Right cardiac atrium (tissue), 5 donors: ENCODE data around the gene VSTM2B. TPM values are rescaled to one million over a fixed set of nuclear protein-coding genes. Genes with fewer than 3 reads are reported as not detected.

Source experiments
- ATAC-seq, 2 donors: fragments of 200-7000 bp; cut with Tn5 transposase; one replicate each; pipeline versions ENCODE4 v1.8.0 to v1.9.1; 2020; ENCODE audit warnings: moderate library complexity in 2 of 2, mild to moderate bottlenecking in 1 of 2
- DNase-seq, 3 donors: peaks; one replicate each; pipeline ENCODE4 v3.0.0-alpha.2; 2020
- H3K27ac ChIP-seq: one replicate; pipeline ENCODE4 v1.5.1; 2013; ENCODE audit warnings: mild to moderate bottlenecking, low read length, control low read depth, moderate library complexity
- H3K27me3 ChIP-seq: one replicate; pipeline ENCODE4 v1.6.1; 2013; ENCODE audit not compliant: control insufficient read depth, insufficient read depth
- H3K4me1 ChIP-seq: one replicate; pipeline ENCODE4 v1.6.1; 2013; ENCODE audit warnings: low read length; ENCODE audit not compliant: control insufficient read depth, insufficient read depth
- H3K4me3 ChIP-seq: one replicate; pipeline ENCODE4 v1.5.1; 2013; ENCODE audit warnings: low read length, control low read depth
- H3K9me3 ChIP-seq: one replicate; pipeline ENCODE4 v1.6.1; 2013; ENCODE audit warnings: low read length; ENCODE audit not compliant: control insufficient read depth
- WGBS: extraction: QIAGEN DNeasy Blood & Tissue Kit; methylation state at CpG from one replicate; pipeline ENCODE4 v1.1.7; 2013; 5-methylcytosine and 5-hydroxymethylcytosine counted together
- intact Hi-C, 4 donors: fragments of 100-400 bp; cut with DNase I; formaldehyde crosslinking; loops; one replicate each; pipeline versions ENCODE4 v1.11.0 to v1.14.0; 2022 to 2023
- polyA plus RNA-seq: library from polyadenylated mRNA; stranded (reverse); fragments of 200-250 nt; gene quantifications from one replicate; pipeline ENCODE4 v1.2.3, GENCODE V29; 2013
- total RNA-seq, 4 donors: library from RNA; stranded (reverse); fragmentation: NEBNext Ultra II Directional; extraction: Animal tissue kit (Norgen Biotek cat#: 25700); gene quantifications; one replicate each; pipeline ENCODE4 v1.2.1, GENCODE V29; 2021
- donor health status: healthy with polysubstance abuse.
- donor health status: DM: no; HTN: yes; CAD: no.
- donor health status: DM: no; HTN: no; CAD: no.
- donor health status: DM: no; HTN: yes; CAD: no; lungs with severe emphysema.
- donor health status: DM: yes; HTN: yes; CAD: no.

Gene VSTM2B
- total and polyA plus RNA-seq, 5 donors: not detected

- Histone ChIP-seq H3K9me3 (no peaks in the 10 kb centered on the region), H3K4me3 (peak overlapping the region; percentile 85), H3K27ac (peak overlapping the region; percentile 80), H3K27me3 (no peaks in the 10 kb centered on the region), H3K4me1 (no peaks in the 10 kb centered on the region)
- ATAC-seq (peak in 1 of 2 donors; percentile 53), DNase-seq (peak in 1 of 3 donors; percentile 36)
- intact Hi-C loops: no loop called here
- 2% methylated on average over 12 of the region's 12 CpGs for WGBS
Observed at GRCh38 chr19:29606420-29606747, 80.6 kb downstream of the VSTM2B start.

- Histone ChIP-seq H3K4me3 (no peak overlapping the region), H3K9me3 (no peaks in the 10 kb centered on the region), H3K4me1 (no peaks in the 10 kb centered on the region), H3K27ac (no peak overlapping the region), H3K27me3 (no peaks in the 10 kb centered on the region)
- intact Hi-C loops: loop anchor here (1.0 to 10.0 kb wide), 8 partner anchors 53 to 113 kb away; partner anchors contain the start of genes C19orf12 (in 1 of the 4) and PLEKHF1 (in 1 of the 4)
- WGBS: 93% methylated on average over 11 of the region's 11 CpGs
- ATAC-seq (no peak), DNase-seq (no peak)
Observed at GRCh38 chr19:29609636-29610035, 83.8 kb downstream of the VSTM2B start.

- ATAC-seq (no peak), DNase-seq (peak in 1 of 3 donors; percentile 63)
- H3K4me1 ChIP-seq: no peaks in the 10 kb centered on the region
- no peaks in the 10 kb centered on the region for H3K27me3 ChIP-seq
- H3K9me3 ChIP-seq: no peaks in the 10 kb centered on the region
- no peak overlapping the region for H3K4me3 ChIP-seq
- 81% methylated on average over 22 of the region's 22 CpGs for WGBS
- intact Hi-C loops: loop anchor here (1.0 to 10.0 kb wide), 8 partner anchors 52 to 112 kb away; partner anchors contain the start of genes C19orf12 (in 1 of the 4) and PLEKHF1 (in 1 of the 4)
- H3K27ac ChIP-seq: no peak overlapping the region
Observed at GRCh38 chr19:29610213-29610573, 84.4 kb downstream of the VSTM2B start.

GRCh38 chr19:29610574-29611271 lies 84.9 kb downstream of the VSTM2B start:
- Histone ChIP-seq H3K9me3 (no peaks in the 10 kb centered on the region), H3K4me3 (no peak overlapping the region), H3K27me3 (no peaks in the 10 kb centered on the region), H3K4me1 (no peaks in the 10 kb centered on the region), H3K27ac (no peak overlapping the region)
- 37% methylated on average over 19 of the region's 19 CpGs for WGBS
- ATAC-seq (peak; percentile 78 to 84), DNase-seq (peak; percentile 78 to 94 (median 89))
- intact Hi-C loops: loop anchor here (1.0 to 10.0 kb wide), 8 partner anchors 52 to 112 kb away; partner anchors contain the start of genes C19orf12 (in 1 of the 4) and PLEKHF1 (in 1 of the 4)

- no peaks in the 10 kb centered on the region for H3K9me3 ChIP-seq
- H3K4me3 ChIP-seq: no peak overlapping the region
- H3K4me1 ChIP-seq: no peaks in the 10 kb centered on the region
- intact Hi-C loops: loop anchor here (5.0 to 10.0 kb wide), 6 partner anchors 50 to 110 kb away; partner anchors contain the start of genes C19orf12 (in 1 of the 4) and PLEKHF1 (in 1 of the 4)
- DNase-seq (no peak), ATAC-seq (no peak)
- 95% methylated on average over 9 of the region's 9 CpGs for WGBS
- no peak overlapping the region for H3K27ac ChIP-seq
- no peaks in the 10 kb centered on the region for H3K27me3 ChIP-seq
Observed at GRCh38 chr19:29612121-29612520, 86.3 kb downstream of the VSTM2B start.

GRCh38 chr19:29612801-29613595 lies 87.2 kb downstream of the VSTM2B start:
- WGBS: 87% methylated on average over 21 of the region's 21 CpGs

GRCh38 chr19:29614046-29614445 lies 88.3 kb downstream of the VSTM2B start:
- WGBS: 83% methylated on average over 7 of the region's 7 CpGs
- H3K4me3 ChIP-seq: no peak overlapping the region
- intact Hi-C loops: loop anchor here (5.0 to 10.0 kb wide), 6 partner anchors 48 to 108 kb away; partner anchors contain the start of genes C19orf12 (in 1 of the 4) and PLEKHF1 (in 1 of the 4)

More at GRCh38 chr19:29612801-29613595, 87.2 kb downstream of the VSTM2B start:
- H3K27ac ChIP-seq: no peak overlapping the region
- peak in 1 of 3 donors; percentile 15 for DNase-seq
- H3K4me3 ChIP-seq: no peak overlapping the region
- no peaks in the 10 kb centered on the region for H3K4me1 ChIP-seq
- intact Hi-C loops: loop anchor here (5.0 to 10.0 kb wide), 6 partner anchors 49 to 109 kb away; partner anchors contain the start of genes C19orf12 (in 1 of the 4) and PLEKHF1 (in 1 of the 4)
- no peaks in the 10 kb centered on the region for H3K9me3 ChIP-seq
- H3K27me3 ChIP-seq: no peaks in the 10 kb centered on the region
- ATAC-seq: no peak

More at GRCh38 chr19:29614046-29614445, 88.3 kb downstream of the VSTM2B start:
- ATAC-seq (no peak), DNase-seq (peak in 1 of 3 donors; percentile 16)
- Histone ChIP-seq H3K27me3 (no peaks in the 10 kb centered on the region), H3K4me1 (no peaks in the 10 kb centered on the region), H3K27ac (no peak overlapping the region), H3K9me3 (no peaks in the 10 kb centered on the region)

Other genes starting within 250 kb of the VSTM2B start
- gene POP4, start 80.3 kb downstream of the VSTM2B start, total RNA-seq: 10 to 100 TPM; 50.2 to 67.8 (median 55.1) TPM
- 78.3 TPM for gene POP4, start 80.3 kb downstream of the VSTM2B start, polyA plus RNA-seq
- 10 to 100 TPM; 25.1 to 44.1 (median 31.0) TPM for gene PLEKHF1, start 139.5 kb downstream of the VSTM2B start, total RNA-seq
- 40.6 TPM for gene PLEKHF1, start 139.5 kb downstream of the VSTM2B start, polyA plus RNA-seq
- gene C19orf12, start 189.3 kb downstream of the VSTM2B start, total RNA-seq: 10 to 100 TPM; 40.6 to 48.2 (median 43.5) TPM
- 37.3 TPM for gene C19orf12, start 189.3 kb downstream of the VSTM2B start, polyA plus RNA-seq